A549 (cell line): ENCODE results near the gene SINHCAF.

ENCODE experiments used
- CHD2 ChIP-seq: fragments of 150-350 bp; IDR thresholded peaks from 2 replicates; pipeline ENCODE4 v1.6.1; 2014; ENCODE audit warnings: low read length; ENCODE audit not compliant: partially characterized antibody
- EHMT2 ChIP-seq: fragments of 200-600 bp; sonication (generic); IDR thresholded peaks from 2 replicates; pipeline ENCODE4 v1.6.1; 2016; ENCODE audit warnings: antibody characterized with exemption, low read depth, mild to moderate bottlenecking, moderate library complexity
- EP300 ChIP-seq, 2 experiments: fragments of >200 bp; sonication (Bioruptor Twin); formaldehyde crosslinking; IDR thresholded peaks; 2 replicates in 1 of 2; 3 replicates in 1 of 2; pipeline ENCODE4 v1.6.1; 2016 to 2017
- JUN ChIP-seq, 2 experiments: fragments of >200 bp; sonication (Bioruptor Twin); formaldehyde crosslinking; IDR thresholded peaks; 2 replicates in 1 of 2; 3 replicates in 1 of 2; pipeline ENCODE4 v1.6.1; 2016 to 2017
- JUNB ChIP-seq: fragments of >200 bp; sonication (Bioruptor Twin); formaldehyde crosslinking; IDR thresholded peaks from 2 replicates; pipeline ENCODE4 v1.6.1; 2016
- NR3C1 ChIP-seq: fragments of >200 bp; sonication (Bioruptor Twin); formaldehyde crosslinking; IDR thresholded peaks from 3 replicates; pipeline ENCODE4 v1.6.1; 2017
- POLR2A ChIP-seq: IDR thresholded peaks from 2 replicates; pipeline ENCODE4 v1.6.1; 2012; ENCODE audit warnings: mild to moderate bottlenecking, low read length
- RAD21 ChIP-seq, 2 experiments: fragments of >200 bp in 1 of 2; sonication (Bioruptor Twin) in 1 of 2; formaldehyde crosslinking in 1 of 2; IDR thresholded peaks in 1 of 2; conservative IDR thresholded peaks in 1 of 2; 2 replicates in 1 of 2; 3 replicates in 1 of 2; pipeline ENCODE4 v1.6.1; 2012 to 2018; ENCODE audit warnings: inconsistent platforms in 1 of 2
- SMC3 ChIP-seq: fragments of >200 bp; sonication (Bioruptor Twin); formaldehyde crosslinking; IDR thresholded peaks from 3 replicates; pipeline ENCODE4 v1.6.1; 2018; ENCODE audit warnings: inconsistent platforms
- USF2 ChIP-seq: fragments of 450-650 bp; IDR thresholded peaks from 2 replicates; pipeline ENCODE4 v1.6.1; 2014; ENCODE audit warnings: antibody characterized with exemption
- TF ChIP-seq, protein P1 (sequence below): fragments of >200 bp; sonication (Bioruptor Twin); formaldehyde crosslinking; IDR thresholded peaks from 3 replicates; pipeline ENCODE4 v1.5.1; 2016

- TF ChIP-seq, protein P1, sequence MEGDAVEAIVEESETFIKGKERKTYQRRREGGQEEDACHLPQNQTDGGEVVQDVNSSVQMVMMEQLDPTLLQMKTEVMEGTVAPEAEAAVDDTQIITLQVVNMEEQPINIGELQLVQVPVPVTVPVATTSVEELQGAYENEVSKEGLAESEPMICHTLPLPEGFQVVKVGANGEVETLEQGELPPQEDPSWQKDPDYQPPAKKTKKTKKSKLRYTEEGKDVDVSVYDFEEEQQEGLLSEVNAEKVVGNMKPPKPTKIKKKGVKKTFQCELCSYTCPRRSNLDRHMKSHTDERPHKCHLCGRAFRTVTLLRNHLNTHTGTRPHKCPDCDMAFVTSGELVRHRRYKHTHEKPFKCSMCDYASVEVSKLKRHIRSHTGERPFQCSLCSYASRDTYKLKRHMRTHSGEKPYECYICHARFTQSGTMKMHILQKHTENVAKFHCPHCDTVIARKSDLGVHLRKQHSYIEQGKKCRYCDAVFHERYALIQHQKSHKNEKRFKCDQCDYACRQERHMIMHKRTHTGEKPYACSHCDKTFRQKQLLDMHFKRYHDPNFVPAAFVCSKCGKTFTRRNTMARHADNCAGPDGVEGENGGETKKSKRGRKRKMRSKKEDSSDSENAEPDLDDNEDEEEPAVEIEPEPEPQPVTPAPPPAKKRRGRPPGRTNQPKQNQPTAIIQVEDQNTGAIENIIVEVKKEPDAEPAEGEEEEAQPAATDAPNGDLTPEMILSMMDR = no peak
- no peak for TF ChIP-seq EP300 (IDR thresholded peaks at IDR 0.05)
- no peak for TF ChIP-seq CHD2
- TF ChIP-seq POLR2A = no peak
- no peak for TF ChIP-seq RAD21 (conservative IDR thresholded peaks at IDR 0.05 in 1 of 2, IDR thresholded peaks at IDR 0.05 in 1 of 2)
- TF ChIP-seq JUNB = no peak
- no peak for TF ChIP-seq SMC3
- no peak for TF ChIP-seq NR3C1
- TF ChIP-seq JUN (IDR thresholded peaks at IDR 0.05) = no peak
- TF ChIP-seq EHMT2 = no peak
- TF ChIP-seq USF2 = no peak
Measured at GRCh38 chr12:31259136-31259886, 66.6 kb downstream of the SINHCAF start.
